22Rv1 (cell line): ENCODE data around the gene APBA2.

Experiments used
- CTCF ChIP-seq: fragments of 450-650 bp; IDR thresholded peaks from 2 replicates; pipeline ENCODE4 v1.5.1; 2017; ENCODE audit warnings: mild to moderate bottlenecking
- ZFX ChIP-seq: fragments of 450-650 bp; IDR thresholded peaks from 2 replicates; pipeline ENCODE4 v1.6.1; 2017; ENCODE audit warnings: antibody characterized with exemption, borderline replicate concordance

- TF ChIP-seq CTCF (no peak), ZFX (no peak)
Measured at GRCh38 chr15:28950916-28951315, 65.1 kb downstream of the APBA2 start.
